Superior temporal gyrus (tissue), 1 donor: ENCODE measurements around the gene LRBA.
A peak's percentile ranks its signal among the peaks of the same experiment; 100 is the strongest.

Source experiments
- DNase-seq: peaks from one replicate; pipeline ENCODE4 v3.0.0-alpha.2; 2016; ENCODE audit errors: extremely low spot score

LRBA gene

DNA sequence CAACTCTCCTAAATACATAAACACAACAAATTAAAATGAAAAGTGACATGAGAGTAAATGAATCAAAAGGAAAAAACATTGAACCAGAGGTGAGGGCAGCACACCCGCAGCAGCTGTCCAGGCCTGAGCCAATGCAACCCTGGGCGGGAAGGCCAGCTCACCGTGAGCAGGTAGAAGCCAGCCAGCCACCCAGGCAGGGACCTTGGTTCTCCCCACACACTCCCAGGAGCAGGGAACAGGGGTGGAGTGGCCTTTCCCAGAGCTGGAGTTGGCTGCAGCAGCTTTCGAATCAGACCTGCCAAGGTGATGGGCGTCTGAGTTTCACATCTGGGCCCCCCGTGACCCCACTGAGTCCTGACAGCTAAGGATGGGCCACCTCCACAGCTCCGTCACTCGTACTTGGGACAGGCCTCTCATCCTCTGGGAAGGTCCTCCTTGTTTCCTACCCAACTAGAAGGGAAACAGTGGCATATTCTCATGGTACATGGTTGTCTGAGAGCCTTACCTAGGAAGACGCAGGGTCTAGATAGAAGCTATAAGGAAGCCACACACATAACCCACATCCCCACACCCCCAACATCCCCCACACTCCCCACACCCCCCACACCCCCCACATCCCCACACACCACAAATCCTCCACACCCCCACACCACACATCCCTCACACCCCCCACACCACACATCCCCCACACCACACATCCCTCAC, 764.6 kb downstream of the LRBA start:
- no peak for DNase-seq

DNA sequence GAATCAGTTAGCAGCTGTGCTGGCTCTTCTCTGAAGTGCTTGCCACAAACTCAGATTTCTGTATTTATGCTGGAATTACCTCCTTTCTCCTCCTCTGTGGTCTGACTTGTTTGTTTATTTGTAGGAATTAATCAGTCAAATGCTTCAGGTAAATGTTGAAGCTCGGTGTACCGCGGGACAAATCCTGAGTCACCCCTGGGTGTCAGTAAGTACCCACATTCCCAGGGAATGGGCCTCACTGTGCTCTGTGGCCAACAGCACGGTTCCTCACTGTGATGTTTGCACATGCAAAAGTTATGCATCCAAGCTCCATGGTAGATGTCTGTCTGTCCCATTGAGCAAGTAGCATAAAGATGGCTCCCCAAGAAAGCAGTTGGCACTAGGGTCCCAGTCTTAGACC, 766.9 kb downstream of the LRBA start:
- DNase-seq = no peak

DNA sequence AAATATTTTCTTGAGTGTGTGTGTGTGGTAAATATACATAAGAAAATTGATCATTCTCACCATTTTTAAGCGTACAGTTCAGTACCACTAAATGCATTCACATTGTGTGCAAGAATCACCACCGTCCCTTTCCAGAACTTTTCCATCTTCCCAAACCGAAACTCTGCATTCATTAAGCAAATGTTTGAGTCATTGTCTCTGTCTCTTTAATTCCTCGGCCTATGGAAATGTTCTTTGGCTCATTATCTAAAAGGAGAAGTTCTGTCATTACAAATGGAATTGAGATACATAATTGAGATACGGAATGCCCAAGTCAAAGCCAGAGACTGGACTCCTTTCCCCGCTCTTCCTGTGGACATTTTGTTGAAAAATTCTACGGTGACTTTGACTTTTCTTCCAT, 767.9 kb downstream of the LRBA start:
- DNase-seq = no peak

DNA sequence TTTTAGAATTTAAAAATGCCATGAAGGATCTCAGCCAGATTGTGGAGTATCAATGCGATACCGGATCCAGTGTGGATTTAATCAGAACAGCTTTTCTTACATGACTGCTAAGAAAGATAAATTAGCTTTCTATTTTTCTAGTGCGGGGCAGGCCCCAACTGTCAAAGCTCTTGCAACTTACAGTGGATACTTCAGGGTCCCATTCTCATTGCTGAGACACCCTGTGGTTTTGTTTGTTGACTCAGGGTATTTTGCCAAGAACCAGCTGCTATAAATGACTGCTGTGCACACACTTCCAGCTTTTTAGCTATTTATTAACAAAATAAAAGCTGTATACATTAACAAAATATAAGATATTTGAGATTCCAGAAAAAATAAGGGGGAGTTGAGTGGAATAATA, 770.5 kb downstream of the LRBA start:
- DNase-seq = no peak

DNA sequence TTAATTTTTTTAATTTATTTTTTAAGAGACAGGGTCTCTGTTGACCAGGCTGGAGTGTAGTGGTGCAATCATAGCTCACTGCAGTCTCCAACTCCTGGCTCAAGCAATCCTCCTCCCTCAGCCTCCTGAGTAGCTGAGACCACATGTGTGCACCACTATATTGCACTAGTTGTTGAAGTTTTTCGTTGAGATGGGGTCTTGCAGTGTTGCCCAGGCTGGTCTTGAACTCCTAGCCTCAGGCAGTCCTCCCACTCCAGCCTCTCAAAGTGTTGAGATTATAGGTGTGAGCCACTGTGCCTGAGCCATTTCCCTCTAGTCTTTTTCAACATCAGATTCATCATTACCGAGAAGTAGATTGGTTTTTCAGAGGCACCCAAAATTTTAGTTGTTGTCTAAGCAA, 771.2 kb downstream of the LRBA start:
- DNase-seq = no peak

DNA sequence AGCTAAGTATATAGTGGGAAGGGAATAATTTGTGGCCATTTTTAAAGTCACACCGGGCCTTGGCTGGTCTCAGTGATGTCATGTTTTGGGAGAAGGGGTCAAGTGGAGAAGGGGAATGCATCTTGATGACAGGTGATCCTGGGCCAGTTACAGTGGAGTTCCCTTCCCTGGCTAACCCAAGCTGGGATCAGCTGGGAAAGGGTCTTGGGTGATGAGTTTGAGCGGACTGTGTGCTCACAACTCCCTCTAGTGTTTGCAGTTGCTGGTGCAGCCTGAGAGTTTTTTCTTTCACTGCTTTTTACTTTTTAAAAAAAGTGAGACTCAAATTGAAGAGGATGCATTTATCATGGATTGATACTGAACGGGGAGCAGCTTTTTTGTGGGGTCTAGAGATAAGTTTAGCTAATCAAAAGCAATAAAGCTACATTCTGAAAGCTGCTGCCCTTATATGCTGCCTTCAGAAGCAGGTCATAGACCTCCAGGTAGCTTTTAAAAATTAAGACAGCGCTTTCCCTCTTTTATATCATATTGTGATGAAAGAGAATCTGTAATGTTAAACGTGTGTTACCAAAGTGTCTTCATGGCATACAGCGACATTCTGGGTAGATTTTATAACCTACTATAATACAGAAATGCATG, 772.1 kb downstream of the LRBA start:
- peak; percentile 79 for DNase-seq

DNA sequence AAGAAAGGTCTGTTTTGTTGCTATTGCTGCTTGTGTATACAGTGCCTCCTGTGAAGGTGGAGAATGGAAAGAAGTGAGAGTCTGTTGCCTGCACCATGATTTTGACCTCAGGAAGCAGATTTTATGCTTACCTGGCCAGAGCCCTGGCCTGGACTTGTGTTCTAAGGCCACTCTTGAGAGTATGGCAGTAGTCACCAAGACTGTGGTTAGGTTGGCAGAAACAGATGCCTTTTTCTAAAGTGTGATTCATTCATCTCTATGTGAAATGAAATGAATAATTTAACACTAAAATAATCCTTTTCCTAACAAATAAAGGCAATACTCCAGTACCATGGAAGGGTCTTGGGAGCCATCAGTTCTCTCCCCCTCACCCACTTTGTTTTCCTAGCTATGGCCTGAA, 775.1 kb downstream of the LRBA start:
- no peak for DNase-seq

DNA sequence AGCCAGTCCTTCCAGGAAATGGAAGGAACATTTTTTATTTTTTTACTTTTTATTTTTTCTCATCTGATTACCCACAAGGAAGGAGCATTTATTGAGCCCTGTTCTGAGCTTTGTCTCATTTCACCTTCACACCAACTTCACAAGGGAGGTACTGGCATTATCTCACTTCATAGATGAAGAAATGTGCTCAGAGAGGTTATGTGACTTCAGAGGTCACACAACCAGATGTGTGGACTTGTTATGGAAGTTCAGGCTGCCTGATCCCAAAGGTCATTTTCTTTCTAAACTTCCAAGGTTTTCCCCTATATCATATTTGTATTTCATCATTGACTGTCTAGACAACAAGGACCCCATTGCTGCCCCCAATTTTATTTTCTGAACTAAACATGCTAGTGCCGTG, 776.5 kb downstream of the LRBA start:
- no peak for DNase-seq

DNA sequence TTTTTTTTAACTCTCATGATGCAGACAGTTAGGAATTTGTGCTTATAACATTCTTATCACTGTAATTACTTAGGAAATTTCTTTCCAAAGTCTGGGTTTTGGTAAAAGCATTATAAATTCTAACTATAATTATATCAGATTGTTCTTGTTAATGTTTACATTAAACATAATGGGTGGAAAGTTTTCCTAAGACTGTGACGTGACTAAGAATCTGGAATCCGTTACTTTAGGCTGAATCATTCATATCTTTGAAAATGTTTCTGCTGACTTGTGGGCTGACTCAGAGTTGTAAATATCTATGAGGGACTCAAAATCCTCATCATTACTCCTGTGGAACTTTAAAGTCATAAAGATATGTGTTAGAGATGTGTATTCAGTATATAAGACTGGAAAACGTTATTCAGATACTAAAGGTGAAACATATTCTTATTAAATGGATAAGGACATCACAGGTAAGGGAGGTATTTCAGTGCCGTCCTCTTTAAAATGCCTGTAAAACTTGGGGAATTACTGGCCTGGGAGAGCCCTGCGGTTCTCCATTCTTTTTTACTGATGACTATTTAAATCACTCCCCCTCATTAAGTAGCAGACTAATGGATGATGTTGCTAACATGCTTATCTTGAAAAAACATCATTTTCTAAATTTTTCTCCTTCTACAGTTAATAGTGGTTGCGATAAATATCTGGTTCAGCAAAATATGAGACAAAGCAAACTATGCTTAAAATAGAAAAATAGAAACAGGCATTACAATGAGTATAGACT, 777.8 kb downstream of the LRBA start:
- DNase-seq = no peak

DNA sequence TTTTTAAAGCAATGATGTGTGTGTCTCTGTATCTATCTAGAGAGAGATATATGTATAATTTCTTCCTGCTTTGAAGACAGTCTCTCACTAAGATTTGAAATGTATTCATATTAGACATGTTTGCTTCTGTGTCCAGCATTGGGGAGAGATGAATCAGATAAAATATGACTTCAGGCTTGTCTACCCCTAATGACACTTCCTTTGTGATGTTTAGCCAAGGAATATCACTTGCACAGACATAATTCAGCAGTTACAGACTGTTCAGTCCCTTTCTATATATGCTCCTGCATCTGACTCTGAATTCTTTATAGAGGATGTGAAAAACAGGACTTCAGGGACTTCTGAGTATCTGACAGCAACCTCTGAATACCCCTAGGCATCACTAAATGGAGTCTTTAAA, 778.5 kb downstream of the LRBA start:
- no peak for DNase-seq

DNA sequence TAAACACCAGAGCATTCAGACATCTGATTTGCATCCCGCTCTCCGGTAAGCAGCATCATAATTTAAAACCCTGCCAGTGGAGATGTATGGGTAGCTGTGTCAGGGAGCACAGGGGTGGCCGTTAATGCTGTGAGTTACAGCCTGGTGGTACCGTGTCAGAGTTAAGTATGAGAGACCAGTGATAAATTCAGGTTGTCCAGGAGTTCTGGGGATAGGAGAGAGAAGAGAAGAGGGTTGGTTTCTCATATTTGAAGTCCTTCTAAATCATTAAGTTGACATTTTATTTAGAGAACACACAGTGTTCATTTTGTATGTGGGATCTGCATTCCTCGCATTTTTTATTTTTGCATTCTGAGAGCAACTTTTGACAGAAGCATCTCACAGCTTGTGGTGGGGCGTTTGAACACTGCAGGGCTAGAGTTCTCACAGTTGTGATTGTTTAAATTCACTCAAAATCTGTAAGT, 779.2 kb downstream of the LRBA start:
- DNase-seq = no peak

DNA sequence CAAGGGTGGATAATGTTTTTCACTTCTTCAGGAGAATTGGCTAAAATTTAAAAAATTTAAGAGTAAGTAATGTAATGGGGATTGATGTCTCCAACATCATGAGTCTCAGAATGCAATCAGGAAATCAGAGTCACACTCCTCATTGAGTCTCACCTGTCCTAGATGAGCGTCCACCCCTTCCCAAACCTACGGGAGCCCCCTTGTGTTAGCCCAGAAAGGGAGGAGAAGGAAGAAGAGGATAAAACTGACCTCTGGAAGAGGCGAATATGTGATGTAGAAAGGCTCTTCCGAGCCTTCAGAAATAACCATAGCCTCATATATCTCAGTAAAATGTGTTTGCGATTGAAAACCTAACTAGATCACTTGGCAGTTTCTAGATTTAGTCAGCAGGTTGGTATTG, 779.8 kb downstream of the LRBA start:
- no peak for DNase-seq

DNA sequence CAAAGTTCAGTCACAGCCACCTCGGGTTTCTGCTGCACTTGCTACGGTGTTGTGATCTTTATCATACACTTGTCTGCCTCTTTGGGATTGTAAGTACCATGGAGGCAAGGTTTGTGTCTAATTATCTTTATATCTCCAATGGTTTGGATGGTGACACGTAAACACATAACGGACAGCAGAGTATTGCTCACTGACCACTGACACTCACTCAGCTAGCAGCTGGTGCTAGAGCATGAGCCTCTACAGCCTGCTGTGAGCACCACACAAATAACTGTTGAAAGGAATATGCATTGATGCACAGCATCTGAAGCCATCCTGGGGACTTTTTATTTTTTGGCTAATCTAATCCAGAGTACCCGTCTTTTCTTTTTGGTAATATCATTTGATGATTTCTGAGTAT, 780.8 kb downstream of the LRBA start:
- DNase-seq = no peak

DNA sequence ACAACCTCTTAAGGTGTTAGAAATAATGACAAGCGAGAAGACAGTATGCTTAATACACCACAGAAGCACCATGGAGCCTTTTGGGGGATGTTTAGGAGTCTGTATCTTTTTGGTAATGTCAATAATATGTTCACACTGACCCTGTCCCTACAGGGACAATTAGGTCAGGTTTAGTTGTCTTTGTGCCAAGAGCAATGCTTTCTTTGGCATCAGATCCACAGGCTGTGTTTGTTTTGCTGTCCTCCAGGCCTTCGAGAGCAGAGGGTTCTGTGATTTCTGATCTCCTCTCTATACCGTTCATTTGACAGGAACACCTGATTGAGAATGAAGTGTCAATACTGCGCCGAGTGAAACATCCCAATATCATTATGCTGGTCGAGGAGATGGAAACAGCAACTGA, 783.1 kb downstream of the LRBA start:
- no peak for DNase-seq

DNA sequence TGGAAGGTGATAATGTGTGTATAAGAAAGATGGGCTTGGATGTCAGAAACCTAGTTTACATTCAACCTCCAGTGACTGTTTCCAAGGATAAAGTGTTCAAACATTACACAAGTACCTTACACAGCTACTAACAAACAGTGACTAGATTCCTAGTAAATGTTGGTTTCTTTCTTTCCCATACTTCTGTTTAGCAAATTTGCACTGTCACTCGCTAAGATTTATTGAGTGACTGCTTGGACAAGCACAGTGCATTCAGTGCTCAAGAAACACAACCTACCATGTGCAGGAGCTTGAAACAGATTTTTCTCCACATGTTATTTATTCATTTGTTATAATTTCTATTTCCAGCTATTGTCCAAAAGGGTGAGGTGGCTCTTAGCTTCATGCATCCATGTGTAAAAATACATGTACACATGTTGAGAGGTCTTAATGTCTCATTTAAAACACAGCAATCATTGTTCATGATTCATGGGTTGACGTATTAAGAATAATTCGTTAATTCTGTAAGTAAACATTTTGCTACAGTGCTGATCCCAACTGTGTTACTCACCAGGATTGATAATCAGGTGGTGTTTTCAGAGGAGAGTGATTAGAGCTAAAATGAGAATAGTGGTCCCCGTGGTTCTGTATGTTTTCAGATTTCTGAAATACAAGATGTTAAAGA, 783.8 kb downstream of the LRBA start:
- DNase-seq = no peak

DNA sequence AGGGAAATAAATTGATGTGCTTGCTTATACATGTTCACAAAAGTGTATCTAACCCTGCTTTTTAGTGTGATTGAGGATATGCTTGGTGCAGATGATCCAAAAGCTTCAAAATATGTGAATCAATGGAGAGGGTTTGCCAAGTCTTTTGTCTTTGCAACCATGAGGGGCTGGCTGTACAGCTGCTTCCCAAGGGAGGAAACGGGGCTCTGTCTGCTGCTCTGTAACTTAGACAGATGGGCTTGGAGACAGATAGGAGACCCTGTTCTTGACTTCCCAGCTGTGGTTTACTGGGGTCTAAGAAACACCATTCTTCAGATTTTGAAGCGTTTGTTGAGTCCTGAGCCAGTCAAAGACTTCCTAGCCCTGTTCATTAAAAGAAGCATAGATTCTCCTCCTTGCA, 784.5 kb downstream of the LRBA start:
- no peak for DNase-seq

DNA sequence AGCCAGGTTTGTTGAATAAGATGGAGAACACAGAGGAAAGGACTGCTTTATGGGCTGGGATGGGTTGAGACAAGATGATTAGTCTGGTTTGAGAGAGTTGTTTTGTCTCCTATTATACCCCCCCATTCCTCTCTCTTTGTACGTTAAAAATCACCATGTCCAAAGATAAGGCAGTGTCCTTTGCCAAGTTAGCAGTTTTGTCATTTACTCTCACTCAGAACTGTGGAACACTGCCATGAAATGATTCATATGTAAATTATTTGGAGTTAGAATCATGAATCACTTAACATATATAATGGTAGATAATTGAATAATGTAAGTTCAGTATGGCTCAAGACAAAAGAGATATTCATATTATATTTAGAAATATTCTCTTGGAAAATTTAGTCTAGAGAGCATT, 785.6 kb downstream of the LRBA start:
- DNase-seq = no peak

DNA sequence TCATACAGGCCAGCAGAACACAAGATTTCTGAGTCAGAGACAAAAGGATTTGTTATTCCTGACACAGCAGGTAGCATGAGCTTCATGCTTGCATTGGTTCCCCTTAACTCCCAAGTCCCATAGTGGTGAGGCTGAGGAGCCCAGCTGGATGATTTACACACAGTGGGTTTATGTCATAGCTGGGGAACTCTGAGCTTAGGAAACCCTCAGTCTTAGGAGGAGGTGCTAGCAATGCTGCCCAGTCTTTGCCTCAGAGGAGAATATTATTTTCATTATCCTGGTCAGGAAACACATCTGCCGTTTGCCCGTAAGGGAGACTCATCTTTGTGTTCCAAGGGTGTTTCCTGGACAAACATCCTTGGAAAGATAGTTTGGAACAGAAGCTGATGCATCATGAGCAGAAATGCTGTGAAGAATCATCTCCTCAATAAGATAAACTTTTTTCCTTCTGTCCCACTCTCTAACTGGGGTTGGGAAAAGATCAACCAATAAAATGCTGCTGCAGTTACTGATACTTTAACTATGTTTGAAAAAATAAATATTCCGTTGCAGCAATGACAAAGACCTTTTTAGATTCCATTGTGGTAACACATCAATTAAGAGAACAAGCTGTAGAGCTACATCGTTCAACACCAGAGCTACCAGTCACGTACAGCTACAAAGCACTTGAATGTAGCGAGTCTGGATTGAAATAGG, 790.0 kb downstream of the LRBA start:
- no peak for DNase-seq

DNA sequence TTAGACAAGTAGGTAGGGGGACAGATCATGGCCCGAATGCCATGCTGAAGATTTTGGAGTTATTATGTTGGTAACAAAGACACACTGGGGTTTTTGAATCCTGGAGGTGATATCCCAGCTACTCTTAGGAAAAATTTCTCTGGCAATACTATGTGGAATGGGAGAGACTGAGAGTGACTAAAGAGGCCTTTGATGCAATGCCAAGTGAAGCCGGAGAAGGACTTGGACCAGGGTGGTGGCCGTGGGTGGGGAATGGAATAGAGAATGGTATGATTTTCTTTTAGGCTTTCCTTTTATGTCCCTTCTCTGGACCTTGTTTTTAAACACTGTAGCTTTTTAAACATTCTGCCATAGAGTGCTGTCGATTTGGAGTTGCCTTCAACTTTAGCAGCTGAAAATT, 795.2 kb downstream of the LRBA start:
- no peak for DNase-seq

DNA sequence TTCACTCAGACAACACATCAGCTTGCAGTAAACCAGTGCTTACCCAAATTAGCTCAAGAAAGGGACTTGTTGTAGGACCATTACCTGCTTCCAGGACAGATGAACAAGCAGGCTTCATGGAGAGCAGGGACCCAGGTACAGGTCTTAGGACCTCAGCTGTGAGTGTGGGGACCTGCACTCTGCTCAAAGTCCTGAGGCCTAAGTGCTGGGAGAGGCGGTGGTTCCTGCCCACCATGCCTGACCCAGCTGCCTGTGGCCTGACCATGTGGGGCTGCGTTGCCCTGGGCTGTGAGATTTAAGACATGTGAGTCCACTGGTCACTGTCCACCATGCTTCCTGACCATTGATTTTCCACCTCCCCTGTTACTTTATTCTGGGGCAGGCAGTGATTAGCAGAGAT, 796.6 kb downstream of the LRBA start:
- no peak for DNase-seq

DNA sequence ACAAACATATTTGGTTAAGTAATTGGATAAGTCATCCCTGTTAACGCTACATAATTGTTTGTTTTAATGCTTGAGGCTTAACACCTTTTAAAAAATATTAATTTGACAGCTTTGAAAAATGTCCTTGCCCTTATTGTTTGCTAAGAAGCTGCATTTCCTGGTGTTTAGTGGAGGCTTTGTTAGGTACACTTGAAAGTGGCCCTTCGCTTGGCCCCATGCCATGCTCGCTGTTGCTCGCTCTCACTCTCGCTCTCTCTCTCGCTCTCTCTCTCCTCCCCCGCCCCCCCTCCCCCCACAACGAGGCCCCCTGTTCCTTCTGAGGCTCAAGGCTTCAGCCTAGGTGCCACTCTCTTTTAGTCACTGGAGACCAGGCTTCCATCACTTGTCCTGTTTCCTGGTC, 797.3 kb downstream of the LRBA start:
- no peak for DNase-seq

DNA sequence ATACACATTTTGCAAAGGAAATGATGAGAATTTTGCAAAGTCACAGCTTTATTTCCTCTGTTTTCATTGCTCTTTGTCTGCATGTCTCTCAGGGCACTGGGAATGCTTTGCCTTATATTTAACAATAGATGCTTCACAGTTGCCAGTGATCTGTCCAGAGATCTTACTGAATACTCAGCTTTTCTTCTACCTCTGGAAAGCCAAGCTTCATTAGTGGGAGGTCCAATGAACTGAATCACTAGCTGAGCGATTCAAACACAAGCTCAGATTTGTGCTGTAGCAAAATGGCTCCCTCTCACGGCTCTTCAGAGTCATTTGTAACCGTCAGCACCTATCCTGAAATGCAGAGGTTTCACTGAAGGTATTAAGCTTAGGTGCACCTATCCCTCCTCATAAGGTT, 797.9 kb downstream of the LRBA start:
- DNase-seq = peak; percentile 87
